Prostate gland (tissue), 2 donors: ENCODE data around the gene ABHD16B. TPM values are rescaled to one million over a fixed set of nuclear protein-coding genes. Genes with fewer than 3 reads are reported as not detected.

Experiments
- DNase-seq: peaks from one replicate; pipeline ENCODE4 v3.0.0-alpha.2; 2019; ENCODE audit warnings: low spot score
- H3K27ac ChIP-seq, 2 donors: fragments of 200-600 bp; sonication (generic); 2 replicates each; pipeline ENCODE4 v1.5.1; 2017 to 2019
- H3K27me3 ChIP-seq: fragments of 200-600 bp; sonication (generic); replicated peaks from 2 replicates; pipeline ENCODE4 v1.5.1; 2019; ENCODE audit not compliant: insufficient read depth
- H3K36me3 ChIP-seq, 2 donors: fragments of 200-600 bp; sonication (generic); 1 replicate in 1 of 2; 2 replicates in 1 of 2; pipeline versions ENCODE4 v1.5.1 to v1.8.1; 2017 to 2019
- H3K4me1 ChIP-seq: fragments of 200-600 bp; sonication (generic); replicated peaks from 2 replicates; pipeline ENCODE4 v1.5.1; 2019
- H3K4me3 ChIP-seq, 2 donors: fragments of 200-600 bp; sonication (generic); 2 replicates each; pipeline ENCODE4 v1.5.1; 2017 to 2019
- H3K9me3 ChIP-seq: fragments of 200-600 bp; sonication (generic); 2 replicates; pipeline ENCODE4 v1.5.1; 2017
- CTCF ChIP-seq, 4 experiments: fragments of 200-600 bp in 2 of 4; fragments of 450-650 bp in 2 of 4; sonication (generic) in 2 of 4; IDR thresholded peaks; 1 replicate in 3 of 4; 2 replicates in 1 of 4; pipeline ENCODE4 v1.5.1; 2016 to 2019; ENCODE audit warnings: antibody characterized with exemption in 4 of 4, mild to moderate bottlenecking in 2 of 4, moderate library complexity in 2 of 4
- POLR2A ChIP-seq: fragments of 450-650 bp; IDR thresholded peaks from one replicate; pipeline ENCODE4 v1.6.1; 2016; ENCODE audit warnings: antibody characterized with exemption, mild to moderate bottlenecking
- POLR2AphosphoS5 ChIP-seq: sonication (generic); formaldehyde crosslinking; IDR thresholded peaks from one replicate; pipeline ENCODE4 v1.6.1; 2017; ENCODE audit warnings: antibody characterized with exemption
- WGBS: methylation state at CpG from one replicate; pipeline ENCODE4 v1.1.5; 2018; 5-methylcytosine and 5-hydroxymethylcytosine counted together
- intact Hi-C: fragments of 100-400 bp; cut with DNase I; formaldehyde crosslinking; loops from one replicate; pipeline ENCODE4 v1.14.2; 2022
- total RNA-seq, 2 donors: library from RNA; depleted of rRNA; stranded (reverse); fragments of >200 nt; gene quantifications; one replicate each; pipeline ENCODE4 v1.1.0, GENCODE V29; 2016

The ABHD16B gene
- total RNA-seq, 2 donors from 2014 or later = 1.6 TPM; not detected in 1

DNA sequence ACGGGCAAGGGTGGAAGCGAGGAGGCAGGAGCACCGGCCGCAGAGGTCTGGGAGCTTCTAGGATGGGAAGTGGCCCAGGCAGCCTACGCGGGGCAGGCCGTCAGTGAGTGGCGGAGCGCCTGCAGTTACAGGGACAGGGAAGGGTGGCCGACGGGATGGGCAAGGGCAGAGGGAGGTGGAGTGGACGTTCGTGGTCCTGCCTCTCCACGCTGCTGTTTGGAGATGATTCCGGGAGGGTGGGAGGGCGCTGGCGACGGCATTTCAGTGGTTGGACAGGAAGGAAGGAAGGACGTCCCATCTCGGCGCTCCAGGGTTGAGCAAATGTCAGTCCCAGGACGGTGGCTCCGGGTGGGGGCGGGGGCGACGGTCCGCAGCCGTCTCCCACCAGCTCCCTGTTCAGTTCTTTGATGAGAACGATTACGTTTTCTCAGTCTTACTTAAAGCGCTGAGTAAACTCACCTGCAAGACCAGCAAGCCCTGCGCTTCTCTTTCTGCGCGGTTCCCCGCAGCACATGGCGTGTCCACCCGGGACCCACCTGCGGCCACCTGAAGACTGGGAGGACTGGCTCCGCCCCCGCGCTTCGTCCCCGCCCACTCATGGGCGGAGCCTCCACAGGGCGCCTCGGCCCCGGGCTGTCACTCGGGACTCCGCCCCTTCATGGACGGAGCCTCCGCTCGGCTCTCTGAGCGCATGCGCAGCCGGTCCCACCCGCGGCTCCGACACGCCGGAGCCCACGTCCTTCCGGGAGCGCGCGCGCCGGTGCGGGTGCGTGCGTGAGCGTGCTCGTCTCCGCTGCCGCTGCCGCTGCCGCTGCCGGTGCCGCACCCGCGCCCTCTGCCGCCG lies 33.3 kb downstream of the ABHD16B start, which contains the start of gene DNAJC5:
Gene DNAJC5 (plus strand): TSS at position 769 of the 844 bp plus-strand sequence. CDS start 33,220 bp downstream, outside the sequence.
- no peaks in the 10 kb centered on the region for H3K27me3 ChIP-seq
- no peaks in the 10 kb centered on the region for H3K36me3 ChIP-seq
- H3K9me3 ChIP-seq = no peaks in the 10 kb centered on the region
- peak in 1 of 4 experiments; percentile 20 for TF ChIP-seq CTCF (IDR thresholded peaks at IDR 0.05)
- peak; percentile 88 for TF ChIP-seq POLR2AphosphoS5
- TF ChIP-seq POLR2A = peak; percentile 77
- peak; percentile 94 for DNase-seq
- H3K4me1 ChIP-seq = peaks cover 17% of the 10 kb centered on the region
- WGBS = 2% methylated on average over 51 of the region's 82 CpGs
- peak within 1 kb of the TSS; percentile 77 to 82 for H3K27ac ChIP-seq
- peak within 1 kb of the TSS; percentile 46 to 55 for H3K4me3 ChIP-seq
- intact Hi-C loops = loop anchor here (10.0 kb wide), 1 partner anchor 170 kb away; the partner anchor contains the start of gene TCEA2

GRCh38 chr20:63895202-63895951 lies 34.1 kb downstream of the ABHD16B start:
- Histone ChIP-seq H3K27me3 (no peaks in the 10 kb centered on the region), H3K4me3 (peak overlapping the region; percentile 46 to 55), H3K36me3 (no peaks in the 10 kb centered on the region), H3K9me3 (no peaks in the 10 kb centered on the region), H3K4me1 (peaks cover 17% of the 10 kb centered on the region), H3K27ac (peak overlapping the region; percentile 77 to 82)
- 1% methylated on average over 80 of the region's 87 CpGs for WGBS
- intact Hi-C loops = loop anchor here (10.0 kb wide), 1 partner anchor 169 kb away; the partner anchor contains the start of gene TCEA2
- DNase-seq = no peak
- TF ChIP-seq POLR2A (no peak), POLR2AphosphoS5 (no peak), CTCF (IDR thresholded peaks at IDR 0.05) (no peak)

DNA sequence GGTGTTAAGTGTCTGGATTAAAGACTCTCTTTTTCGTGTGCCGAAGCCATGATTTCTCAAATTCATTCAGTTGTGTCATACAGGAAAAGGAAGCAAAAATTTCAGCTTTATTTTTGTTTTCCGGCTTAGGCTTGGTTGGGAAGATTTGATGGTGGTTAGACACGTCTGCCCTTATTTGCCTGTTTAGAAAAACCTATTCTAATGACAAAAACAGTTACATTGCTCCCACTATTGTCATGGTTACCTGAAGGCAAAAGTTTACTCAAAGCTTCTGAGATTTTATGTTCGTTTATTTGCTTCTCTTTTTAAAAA lies 34.6 kb downstream of the ABHD16B start:
- H3K27ac ChIP-seq = peak overlapping the region; percentile 77 to 82
- intact Hi-C loops = loop anchor here (10.0 kb wide), 1 partner anchor 169 kb away; the partner anchor contains the start of gene TCEA2
- peak overlapping the region; percentile 46 to 55 for H3K4me3 ChIP-seq
- no peaks in the 10 kb centered on the region for H3K27me3 ChIP-seq
- no peaks in the 10 kb centered on the region for H3K36me3 ChIP-seq
- no peak for DNase-seq
- WGBS = under 1% methylated on average over 5 of the region's 5 CpGs
- peaks cover 17% of the 10 kb centered on the region for H3K4me1 ChIP-seq
- H3K9me3 ChIP-seq = no peaks in the 10 kb centered on the region
- no peak for TF ChIP-seq POLR2A
- TF ChIP-seq POLR2AphosphoS5 = no peak
- TF ChIP-seq CTCF (IDR thresholded peaks at IDR 0.05) = no peak

GRCh38 chr20:63896264-63897105 lies 35.2 kb downstream of the ABHD16B start:
- Histone ChIP-seq H3K27me3 (no peaks in the 10 kb centered on the region), H3K4me3 (peak overlapping the region; percentile 46 to 55), H3K36me3 (no peaks in the 10 kb centered on the region), H3K4me1 (peaks cover 17% of the 10 kb centered on the region), H3K9me3 (no peaks in the 10 kb centered on the region), H3K27ac (peak overlapping the region; percentile 77 to 82)
- WGBS = 11% methylated on average over 18 of the region's 18 CpGs
- peak; percentile 15 for TF ChIP-seq POLR2AphosphoS5
- TF ChIP-seq POLR2A = no peak
- no peak for DNase-seq
- intact Hi-C loops = loop anchor here (10.0 kb wide), 1 partner anchor 168 kb away; the partner anchor contains the start of gene TCEA2
